BLaER1 treated with 17β-estradiol and CSF1 and Interleukin-3, amounts not matched to agents 10 nM and 100 nM (cell line): ENCODE measurements around the gene MROH9.

ENCODE experiments used
- H3K27ac ChIP-seq, 11 experiments: shearing (Covaris generic); formaldehyde crosslinking; 2 replicates each; pipeline ENCODE4 v1.8.1; 2022
- H3K27me3 ChIP-seq, 11 experiments: shearing (Covaris generic); formaldehyde crosslinking; 2 replicates each; pipeline ENCODE4 v1.8.1; 2022
- H3K36me3 ChIP-seq, 11 experiments: shearing (Covaris generic); formaldehyde crosslinking; 2 replicates each; pipeline ENCODE4 v1.8.1; 2022
- H3K4me1 ChIP-seq, 10 experiments: shearing (Covaris generic); formaldehyde crosslinking; 2 replicates each; pipeline ENCODE4 v1.8.1; 2022
- H3K4me2 ChIP-seq, 11 experiments: shearing (Covaris generic); formaldehyde crosslinking; 2 replicates each; pipeline ENCODE4 v1.8.1; 2022
- H3K4me3 ChIP-seq, 10 experiments: shearing (Covaris generic); formaldehyde crosslinking; 2 replicates each; pipeline ENCODE4 v1.8.1; 2022
- H3K9ac ChIP-seq, 11 experiments: shearing (Covaris generic); formaldehyde crosslinking; 2 replicates each; pipeline ENCODE4 v1.8.1; 2022
- H3K9me3 ChIP-seq, 11 experiments: shearing (Covaris generic); formaldehyde crosslinking; replicated peaks in 1 of 11; 2 replicates each; pipeline ENCODE4 v1.8.1; 2022
- H4K20me1 ChIP-seq, 11 experiments: shearing (Covaris generic); formaldehyde crosslinking; 2 replicates each; pipeline ENCODE4 v1.8.1; 2022
- Cebpa-rat ChIP-seq, 11 experiments: shearing (Covaris generic); IDR thresholded peaks; 2 replicates each; pipeline ENCODE4 v1.8.1; 2022

The MROH9 gene

DNA sequence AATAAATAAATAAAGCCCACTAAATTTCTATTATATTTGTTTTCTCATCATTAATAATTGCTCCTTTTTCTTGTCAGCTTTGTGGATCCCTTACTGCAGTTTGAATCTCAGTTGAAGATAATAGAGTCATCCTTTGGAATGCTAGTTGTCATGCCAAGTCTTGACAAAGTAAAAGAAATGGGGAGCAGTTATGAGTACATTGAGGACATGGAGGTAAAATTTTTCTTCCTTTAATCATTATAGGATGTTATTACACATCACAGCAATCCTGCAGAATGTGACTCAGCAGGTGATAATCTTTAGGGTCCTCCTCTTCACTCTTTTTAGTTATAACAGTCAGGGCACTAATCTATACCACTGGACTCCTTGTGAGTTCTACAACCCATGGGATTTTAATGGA, 24.1 kb downstream of the MROH9 start:
- H3K27me3 ChIP-seq, result no peaks in the 10 kb centered on the region
- H3K4me1 ChIP-seq, result no peaks in the 10 kb centered on the region
- TF ChIP-seq Cebpa-rat (IDR thresholded peaks at IDR 0.05), result no peak
- H3K9me3 ChIP-seq, result no peaks in the 10 kb centered on the region
- no peak overlapping the region for H3K9ac ChIP-seq
- H4K20me1 ChIP-seq, result no peaks in the 10 kb centered on the region
- H3K4me3 ChIP-seq, result no peak overlapping the region
- no peak overlapping the region for H3K4me2 ChIP-seq
- H3K36me3 ChIP-seq, result no peaks in the 10 kb centered on the region
- H3K27ac ChIP-seq, result no peak overlapping the region

DNA sequence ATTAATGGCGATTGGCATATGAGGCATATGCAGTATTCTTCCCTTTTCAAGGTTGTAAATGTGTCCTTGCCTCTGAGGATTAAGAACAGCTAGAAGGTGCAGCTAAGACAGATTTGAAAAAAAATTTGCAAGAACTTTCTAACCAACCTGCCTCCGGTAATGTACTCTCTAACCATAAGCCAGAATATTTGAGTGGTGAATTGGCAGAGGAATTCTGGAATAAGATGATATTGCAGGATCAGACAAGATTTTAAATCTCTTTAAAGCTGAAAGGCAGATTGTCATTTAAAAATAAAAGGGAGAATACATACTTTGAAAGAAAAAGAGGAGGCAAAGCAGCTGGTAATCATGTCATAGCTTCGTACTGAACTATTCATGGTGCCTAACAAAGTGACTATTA, 29.2 kb downstream of the MROH9 start:
- H3K27ac ChIP-seq, result no peak overlapping the region
- H3K27me3 ChIP-seq, result no peaks in the 10 kb centered on the region
- H3K4me1 ChIP-seq, result no peaks in the 10 kb centered on the region
- H3K36me3 ChIP-seq, result no peaks in the 10 kb centered on the region
- H3K4me3 ChIP-seq, result no peak overlapping the region
- no peaks in the 10 kb centered on the region for H3K9me3 ChIP-seq
- no peak overlapping the region for H3K4me2 ChIP-seq
- no peak for TF ChIP-seq Cebpa-rat (IDR thresholded peaks at IDR 0.05)
- H3K9ac ChIP-seq, result no peak overlapping the region
- no peaks in the 10 kb centered on the region for H4K20me1 ChIP-seq

DNA sequence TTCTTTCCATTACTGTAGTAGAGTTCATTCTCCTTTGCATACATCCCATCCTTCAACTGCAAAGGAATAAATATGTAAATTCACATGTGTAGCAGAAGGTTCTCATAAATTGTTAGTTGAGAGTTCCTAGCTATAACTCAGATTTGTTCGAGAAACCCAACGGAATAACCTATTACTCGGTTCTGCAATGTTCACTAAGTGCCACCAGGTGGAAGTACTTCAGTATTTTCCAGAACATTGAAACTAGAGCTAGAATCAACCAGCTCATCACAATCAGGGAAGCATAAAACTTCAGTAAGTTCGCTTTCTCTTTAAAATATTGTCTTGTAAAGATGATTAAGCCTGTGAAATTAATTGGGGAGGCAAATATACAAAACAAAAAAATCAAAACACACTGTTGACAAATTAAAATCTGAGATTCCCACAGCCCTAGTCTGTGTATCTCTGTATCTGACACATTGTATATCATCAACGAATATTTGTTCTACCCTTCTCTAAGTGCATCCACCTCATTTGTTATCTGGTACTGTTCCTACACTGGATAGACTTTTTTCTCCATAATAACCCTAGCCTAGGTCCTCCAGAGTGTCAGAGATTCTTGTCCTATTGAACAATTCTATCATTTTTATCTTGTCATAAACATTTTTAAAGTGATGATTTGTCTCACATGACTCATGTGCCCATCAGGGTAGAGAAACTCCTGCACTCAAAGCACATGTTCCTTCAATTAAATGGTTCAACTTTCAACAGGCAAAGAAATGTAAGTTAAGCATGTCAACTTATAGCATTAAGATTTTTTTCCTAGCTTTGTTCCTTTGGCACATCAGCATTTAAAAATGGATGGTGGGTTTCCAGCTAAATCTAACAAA, 31.9 kb downstream of the MROH9 start:
- no peak overlapping the region for H3K4me2 ChIP-seq

DNA sequence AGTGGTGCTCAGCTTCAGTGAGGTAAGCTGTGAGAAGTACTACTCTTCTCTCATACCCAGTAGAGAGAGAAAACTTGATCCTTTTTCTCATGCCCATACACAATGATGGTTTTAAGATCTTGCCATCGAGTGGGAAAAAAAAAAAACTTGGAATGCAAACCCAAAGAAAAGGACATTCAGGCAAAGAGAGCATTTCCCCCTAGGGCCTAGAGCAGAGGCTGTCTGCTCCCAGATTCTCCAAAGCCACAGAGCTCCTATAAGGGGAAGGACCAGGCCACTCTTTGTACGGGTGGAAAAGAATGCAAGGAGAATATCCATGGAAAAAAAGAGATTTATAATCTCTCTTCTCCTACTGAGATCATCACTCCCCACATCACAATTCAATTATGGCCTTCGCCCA, 34.9 kb downstream of the MROH9 start:
- no peaks in the 10 kb centered on the region for H3K4me1 ChIP-seq
- TF ChIP-seq Cebpa-rat (IDR thresholded peaks at IDR 0.05), result no peak

More for the DNA sequence above, 31.9 kb downstream of the MROH9 start:
- Histone ChIP-seq H4K20me1 (no peaks in the 10 kb centered on the region), H3K9ac (no peak overlapping the region), H3K9me3 (no peaks in the 10 kb centered on the region), H3K27me3 (no peaks in the 10 kb centered on the region), H3K4me3 (no peak overlapping the region), H3K27ac (no peak overlapping the region), H3K4me1 (no peaks in the 10 kb centered on the region), H3K36me3 (no peaks in the 10 kb centered on the region)
- no peak for TF ChIP-seq Cebpa-rat (IDR thresholded peaks at IDR 0.05)

DNA sequence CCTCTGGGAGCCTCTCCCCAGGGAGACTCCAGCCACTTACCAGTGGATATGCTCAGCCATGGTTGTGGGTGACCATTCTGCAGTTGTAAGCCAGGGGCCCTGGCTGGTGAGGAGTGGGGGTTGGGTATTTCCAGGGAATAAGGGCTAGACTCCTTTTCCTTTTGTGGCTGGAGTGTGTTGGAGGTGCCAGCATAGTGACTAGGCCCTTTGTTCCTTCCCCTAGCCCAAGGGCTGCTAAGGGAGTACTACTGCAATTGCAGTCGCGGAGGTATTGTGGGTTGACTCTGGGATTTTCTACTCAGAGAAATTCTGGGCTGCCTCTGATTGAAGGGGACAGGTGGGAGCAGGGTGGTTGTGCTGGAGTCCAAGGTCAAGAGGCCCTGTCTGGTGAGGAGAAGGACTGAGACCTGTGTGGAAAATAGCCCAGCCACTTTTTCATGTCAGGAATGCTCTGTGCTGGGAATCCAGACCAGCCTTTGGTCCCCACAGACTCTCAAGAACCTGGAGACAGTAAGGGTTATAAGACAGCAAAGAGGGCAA, 43.1 kb downstream of the MROH9 start:
- no peaks in the 10 kb centered on the region; a peak in 1 of 22 replicates for H3K27me3 ChIP-seq
- H4K20me1 ChIP-seq, result no peaks in the 10 kb centered on the region
- no peak overlapping the region for H3K9ac ChIP-seq
- H3K36me3 ChIP-seq, result no peaks in the 10 kb centered on the region
- no peaks in the 10 kb centered on the region for H3K4me1 ChIP-seq
- H3K4me2 ChIP-seq, result no peak overlapping the region
- no peak overlapping the region for H3K4me3 ChIP-seq
- no peak overlapping the region for H3K27ac ChIP-seq
- TF ChIP-seq Cebpa-rat (IDR thresholded peaks at IDR 0.05), result no peak
- peaks cover 0 to 25% (median 9%) of the 10 kb centered on the region in 11 experiments; a peak in 15 of 22 replicates for H3K9me3 ChIP-seq

More for the DNA sequence above, 34.9 kb downstream of the MROH9 start:
- H3K4me3 ChIP-seq, result no peak overlapping the region
- no peaks in the 10 kb centered on the region for H4K20me1 ChIP-seq
- no peaks in the 10 kb centered on the region for H3K27me3 ChIP-seq
- H3K36me3 ChIP-seq, result no peaks in the 10 kb centered on the region
- H3K4me2 ChIP-seq, result no peak overlapping the region
- H3K9ac ChIP-seq, result no peak overlapping the region
- peaks cover 0 to 1% (median under 1%) of the 10 kb centered on the region in 11 experiments; a peak in 6 of 22 replicates for H3K9me3 ChIP-seq
- no peak overlapping the region for H3K27ac ChIP-seq

DNA sequence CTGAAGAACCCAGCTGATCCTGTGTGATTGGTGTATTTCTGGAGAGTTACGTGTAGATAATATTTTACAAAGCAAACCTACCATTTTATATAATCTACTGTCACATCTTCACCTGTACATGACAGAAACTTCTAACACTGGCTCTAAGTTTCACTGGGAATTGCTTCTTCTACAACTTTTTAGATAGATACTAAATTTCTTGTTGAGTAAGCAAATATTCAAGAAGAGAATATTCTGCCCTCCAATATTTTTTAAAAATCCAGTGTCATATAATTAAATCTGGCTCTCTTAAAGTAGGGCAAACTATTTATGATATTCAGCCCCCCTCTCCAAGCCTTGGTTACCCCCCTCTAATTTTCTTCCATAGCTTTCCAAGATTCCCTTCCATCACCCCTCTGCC, 50.1 kb downstream of the MROH9 start:
- Histone ChIP-seq H3K36me3 (no peaks in the 10 kb centered on the region), H3K4me3 (no peak overlapping the region), H4K20me1 (no peaks in the 10 kb centered on the region), H3K4me2 (no peak overlapping the region), H3K27me3 (no peaks in the 10 kb centered on the region), H3K4me1 (no peaks in the 10 kb centered on the region), H3K27ac (no peak overlapping the region), H3K9ac (no peak overlapping the region), H3K9me3 (no peaks in the 10 kb centered on the region)
- no peak for TF ChIP-seq Cebpa-rat (IDR thresholded peaks at IDR 0.05)

DNA sequence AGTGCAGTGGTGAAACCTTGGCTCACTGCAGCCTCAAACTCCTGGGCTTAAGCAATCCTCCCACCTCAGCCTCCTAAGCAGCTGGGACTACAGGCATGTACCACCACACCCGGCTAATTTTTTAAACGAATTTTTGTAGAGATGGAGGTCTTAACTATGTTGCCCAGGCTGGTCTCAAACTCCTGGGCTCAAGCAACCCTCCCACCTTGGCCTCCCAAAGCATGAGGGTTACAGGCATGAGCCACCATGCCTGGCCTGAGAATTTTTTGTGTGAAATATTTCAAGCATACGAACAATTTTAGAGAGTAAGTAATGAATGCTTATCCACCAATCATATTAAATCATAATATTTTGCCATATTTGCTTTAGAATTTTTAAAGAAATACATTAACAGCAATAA, 51.6 kb downstream of the MROH9 start:
- Histone ChIP-seq H3K4me1 (no peaks in the 10 kb centered on the region), H3K36me3 (no peaks in the 10 kb centered on the region), H4K20me1 (no peaks in the 10 kb centered on the region), H3K9ac (no peak overlapping the region), H3K4me3 (no peak overlapping the region), H3K27ac (no peak overlapping the region), H3K9me3 (no peaks in the 10 kb centered on the region), H3K4me2 (no peak overlapping the region), H3K27me3 (no peaks in the 10 kb centered on the region)
- no peak for TF ChIP-seq Cebpa-rat (IDR thresholded peaks at IDR 0.05)

DNA sequence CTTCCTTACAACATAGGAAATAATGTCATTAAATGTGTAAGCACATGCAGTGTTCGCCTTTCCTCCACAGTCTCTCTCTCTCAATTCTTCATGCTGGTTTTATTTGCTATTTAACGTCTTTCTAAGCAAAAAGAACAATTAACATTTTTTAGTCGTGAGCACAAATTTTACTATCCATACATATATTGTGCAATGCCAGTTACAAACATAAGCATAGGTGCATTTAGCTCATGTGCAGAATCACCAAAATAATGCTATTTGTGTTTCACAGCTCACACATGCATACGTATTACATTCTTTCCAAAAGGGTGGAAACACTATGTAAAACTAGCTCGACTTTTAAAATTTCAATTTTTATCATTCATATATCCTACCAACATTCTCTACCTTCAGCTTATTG, 52.1 kb downstream of the MROH9 start:
- H3K9ac ChIP-seq, result no peak overlapping the region
- no peak overlapping the region for H3K4me3 ChIP-seq
- H3K9me3 ChIP-seq, result no peaks in the 10 kb centered on the region
- H4K20me1 ChIP-seq, result no peaks in the 10 kb centered on the region
- no peaks in the 10 kb centered on the region for H3K27me3 ChIP-seq
- H3K27ac ChIP-seq, result no peak overlapping the region
- H3K36me3 ChIP-seq, result no peaks in the 10 kb centered on the region
- H3K4me1 ChIP-seq, result no peaks in the 10 kb centered on the region
- no peak for TF ChIP-seq Cebpa-rat (IDR thresholded peaks at IDR 0.05)
- no peak overlapping the region for H3K4me2 ChIP-seq

DNA sequence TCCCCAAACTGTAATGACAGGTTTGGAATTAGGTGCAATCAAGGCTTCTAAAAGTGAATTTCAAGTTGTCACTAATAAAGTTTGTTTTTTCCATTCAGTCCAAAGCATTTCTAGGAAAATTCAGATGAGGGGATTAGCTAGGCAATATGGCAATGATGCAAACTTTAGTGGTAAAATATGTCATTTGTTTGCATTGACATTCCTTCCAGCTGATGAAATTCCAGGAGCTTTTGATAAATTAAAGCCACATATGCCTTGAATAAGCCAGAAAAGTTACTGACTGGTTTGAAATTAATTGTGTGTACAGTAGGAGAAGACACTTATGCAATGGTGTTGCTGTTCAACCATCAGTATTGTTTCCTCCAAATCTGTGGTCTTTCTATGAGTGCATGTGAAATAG, 57.8 kb downstream of the MROH9 start:
- Histone ChIP-seq H3K4me2 (no peak overlapping the region), H3K27me3 (no peaks in the 10 kb centered on the region), H3K4me3 (no peak overlapping the region), H3K27ac (no peak overlapping the region), H3K4me1 (no peaks in the 10 kb centered on the region), H3K36me3 (no peaks in the 10 kb centered on the region), H4K20me1 (no peaks in the 10 kb centered on the region), H3K9ac (no peak overlapping the region), H3K9me3 (no peaks in the 10 kb centered on the region)
- no peak for TF ChIP-seq Cebpa-rat (IDR thresholded peaks at IDR 0.05)

DNA sequence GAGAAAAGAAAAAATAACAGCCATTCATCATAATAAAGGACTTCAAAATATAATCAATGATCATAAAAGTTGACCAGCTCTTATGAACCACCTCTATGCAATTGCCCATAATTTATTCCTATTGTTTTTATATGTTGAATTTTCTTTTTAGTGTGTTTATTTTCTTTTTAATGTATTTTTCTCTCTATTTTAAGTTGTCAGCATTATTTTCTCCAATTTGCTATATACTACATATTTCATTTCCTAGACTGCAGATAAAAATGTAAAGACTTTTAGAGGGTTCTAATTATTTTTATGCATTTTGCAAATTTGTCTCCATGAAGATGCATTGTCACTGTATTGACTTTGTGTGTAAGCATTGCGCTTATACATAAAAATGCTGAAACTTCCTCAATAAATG, 58.4 kb downstream of the MROH9 start:
- Histone ChIP-seq H3K4me1 (no peaks in the 10 kb centered on the region), H3K27me3 (no peaks in the 10 kb centered on the region), H3K9ac (no peak overlapping the region), H3K9me3 (no peaks in the 10 kb centered on the region), H3K4me2 (no peak overlapping the region), H3K4me3 (no peak overlapping the region), H3K27ac (no peak overlapping the region), H4K20me1 (no peaks in the 10 kb centered on the region), H3K36me3 (no peaks in the 10 kb centered on the region)
- no peak for TF ChIP-seq Cebpa-rat (IDR thresholded peaks at IDR 0.05)
